Uterus (tissue), 4 donors: ENCODE data around the gene ITGB3BP. TPM values are rescaled to one million over a fixed set of nuclear protein-coding genes. Genes with fewer than 3 reads are reported as not detected.

Experiments
- DNase-seq, 2 donors: peaks; one replicate each; pipeline ENCODE4 v3.0.0-alpha.2; 2019 to 2020
- H3K27ac ChIP-seq, 2 donors: fragments of 200-600 bp; sonication (generic); 1 replicate in 1 of 2; 2 replicates in 1 of 2; pipeline ENCODE4 v1.5.1; 2016 to 2018
- H3K27me3 ChIP-seq, 2 donors: fragments of 200-600 bp; sonication (generic); one replicate each; pipeline ENCODE4 v1.5.1; 2018 to 2019; ENCODE audit warnings: control low read depth in 1 of 2
- H3K36me3 ChIP-seq, 2 donors: fragments of 200-600 bp; sonication (generic); one replicate each; pipeline ENCODE4 v1.5.1; 2019; ENCODE audit warnings: control low read depth in 1 of 2
- H3K4me1 ChIP-seq, 2 donors: fragments of 200-600 bp; sonication (generic); one replicate each; pipeline ENCODE4 v1.5.1; 2018 to 2019; ENCODE audit warnings: control low read depth in 1 of 2
- H3K4me3 ChIP-seq, 2 donors: fragments of 200-600 bp; sonication (generic); 1 replicate in 1 of 2; 2 replicates in 1 of 2; pipeline ENCODE4 v1.5.1; 2018 to 2019; ENCODE audit warnings: mild to moderate bottlenecking in 1 of 2
- H3K9me3 ChIP-seq, 2 donors: fragments of 200-600 bp; sonication (generic); one replicate each; pipeline ENCODE4 v1.5.1; 2019; ENCODE audit warnings: control low read depth in 1 of 2
- CTCF ChIP-seq, 4 experiments: fragments of 200-600 bp in 2 of 4; fragments of 450-650 bp in 2 of 4; sonication (generic) in 2 of 4; IDR thresholded peaks; one replicate each; pipeline ENCODE4 v1.5.1; 2016 to 2019; ENCODE audit warnings: antibody characterized with exemption in 4 of 4, mild to moderate bottlenecking in 2 of 4, moderate library complexity in 1 of 4
- POLR2A ChIP-seq, 2 donors: fragments of 450-650 bp; IDR thresholded peaks; one replicate each; pipeline ENCODE4 v1.6.1; 2016; ENCODE audit warnings: antibody characterized with exemption in 2 of 2, mild to moderate bottlenecking in 1 of 2, moderate library complexity in 1 of 2
- intact Hi-C: fragments of 100-400 bp; cut with DNase I; formaldehyde crosslinking; loops from one replicate; pipeline ENCODE4 v1.15.1; 2023; ENCODE audit warnings: low total_unique reads
- total RNA-seq, 4 donors: library from RNA; depleted of rRNA in 3 of 4; stranded (reverse); fragments of >200 nt in 3 of 4; gene quantifications; one replicate each; pipeline versions ENCODE4 v1.1.0 to v1.2.4, GENCODE V29; 2014 to 2023
- donor health status: DM: yes; HTN: yes; CAD: no.

The ITGB3BP gene
- total RNA-seq, 4 donors from 2014 or later, result 5.4 to 56.8 (median 30.4) TPM

GRCh38 chr1:63533931-63534330 is 10.9 kb upstream of the ITGB3BP start:
- H3K27ac ChIP-seq, result no peak overlapping the region
- H3K9me3 ChIP-seq, result no peaks in the 10 kb centered on the region
- peaks cover 0 to 2% of the 10 kb centered on the region in 2 donors for H3K36me3 ChIP-seq
- DNase-seq, result no peak
- no peak overlapping the region for H3K4me3 ChIP-seq
- TF ChIP-seq POLR2A (IDR thresholded peaks at IDR 0.05) (no peak), CTCF (IDR thresholded peaks at IDR 0.05) (no peak)
- no peaks in the 10 kb centered on the region for H3K4me1 ChIP-seq
- H3K27me3 ChIP-seq, result no peaks in the 10 kb centered on the region
- intact Hi-C loops, result no loop called here

- TF ChIP-seq CTCF (IDR thresholded peaks at IDR 0.05) (no peak), POLR2A (IDR thresholded peaks at IDR 0.05) (no peak)
- H3K36me3 ChIP-seq, result peaks cover 0 to 2% of the 10 kb centered on the region in 2 donors
- DNase-seq, result no peak
- no peak overlapping the region for H3K4me3 ChIP-seq
- H3K9me3 ChIP-seq, result no peaks in the 10 kb centered on the region
- H3K27ac ChIP-seq, result no peak overlapping the region
- intact Hi-C loops, result no loop called here
- no peaks in the 10 kb centered on the region for H3K4me1 ChIP-seq
- H3K27me3 ChIP-seq, result no peaks in the 10 kb centered on the region
Measured at GRCh38 chr1:63532727-63533126, 9.7 kb upstream of the ITGB3BP start.

- intact Hi-C loops, result no loop called here
- Histone ChIP-seq H3K27ac (peak overlapping the region; percentile 93 to 95), H3K36me3 (no peaks in the 10 kb centered on the region), H3K9me3 (no peaks in the 10 kb centered on the region), H3K4me3 (peak overlapping the region; percentile 60 to 70), H3K4me1 (no peaks in the 10 kb centered on the region), H3K27me3 (no peaks in the 10 kb centered on the region)
- TF ChIP-seq CTCF (IDR thresholded peaks at IDR 0.05), result no peak
- no peak for DNase-seq
Measured at GRCh38 chr1:63524201-63524600, 1.2 kb upstream of the ITGB3BP start.

DNA sequence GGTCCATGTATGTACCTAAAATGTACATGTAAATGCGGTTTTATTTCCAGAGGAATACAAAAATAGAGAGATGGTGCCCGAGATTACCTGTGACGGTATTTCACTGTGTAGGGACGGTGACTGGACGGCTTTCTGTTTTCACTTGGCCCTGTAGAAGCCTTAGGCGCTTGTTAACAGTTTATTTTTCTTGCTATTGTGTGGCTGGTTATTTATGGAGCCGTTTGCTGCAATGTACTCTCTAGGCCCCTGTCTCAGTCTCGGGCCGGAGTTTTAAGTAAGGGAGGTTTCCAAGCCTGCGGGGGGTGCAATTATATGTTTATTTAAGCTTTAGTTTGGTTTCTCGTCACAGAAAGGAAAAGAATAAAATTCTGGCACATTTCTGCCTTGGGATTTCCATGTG is 713 bp upstream of the ITGB3BP start:
- no peak for TF ChIP-seq POLR2A (IDR thresholded peaks at IDR 0.05)
- TF ChIP-seq CTCF (IDR thresholded peaks at IDR 0.05), result no peak
- Histone ChIP-seq H3K9me3 (no peaks in the 10 kb centered on the region), H3K4me3 (peak overlapping the region; percentile 60 to 70), H3K36me3 (no peaks in the 10 kb centered on the region), H3K27me3 (no peaks in the 10 kb centered on the region), H3K4me1 (no peaks in the 10 kb centered on the region), H3K27ac (peak overlapping the region; percentile 93 to 95)
- intact Hi-C loops, result no loop called here
- DNase-seq, result no peak

- Histone ChIP-seq H3K4me3 (no peak overlapping the region), H3K9me3 (no peaks in the 10 kb centered on the region), H3K4me1 (no peaks in the 10 kb centered on the region), H3K27me3 (no peaks in the 10 kb centered on the region), H3K27ac (no peak overlapping the region), H3K36me3 (no peaks in the 10 kb centered on the region)
- DNase-seq, result no peak
- TF ChIP-seq POLR2A (IDR thresholded peaks at IDR 0.05), result no peak
- TF ChIP-seq CTCF (IDR thresholded peaks at IDR 0.05), result no peak
- intact Hi-C loops, result no loop called here
Measured at GRCh38 chr1:63516629-63517028, 6.4 kb downstream of the ITGB3BP start.
